GM12891 (cell line): ENCODE measurements around the gene IL1A. TPM values are rescaled to one million over a fixed set of nuclear protein-coding genes. Genes with fewer than 3 reads are reported as not detected.
"Not testable (repeated sequence)": the region's sequence is repeated elsewhere in the genome, so short reads cannot be mapped to it uniquely, and the experiment has no call there.

ENCODE experiments used
- DNase-seq: peaks from one replicate; pipeline ENCODE4 v3.0.0; 2011; ENCODE audit warnings: low spot score; ENCODE audit not compliant: insufficient read length
- FAIRE-seq: peaks from 2 replicates; lab custom pipeline; 2011; peaks lifted over from hg19 to GRCh38; lab: Jason Lieb, UNC
- PAX5 ChIP-seq: IDR thresholded peaks from 2 replicates; pipeline ENCODE4 v1.6.1; 2011; ENCODE audit warnings: low read length, moderate library complexity, mild to moderate bottlenecking; ENCODE audit not compliant: insufficient read depth, severe bottlenecking
- POLR2A ChIP-seq: IDR thresholded peaks from 2 replicates; pipeline ENCODE4 v1.6.1; 2011; ENCODE audit warnings: low read depth, low read length, control low read depth
- POLR2AphosphoS5 ChIP-seq: IDR thresholded peaks from 2 replicates; pipeline ENCODE4 v1.6.1; 2011; ENCODE audit warnings: low read depth, low read length, control low read depth
- POU2F2 ChIP-seq: IDR thresholded peaks from 2 replicates; pipeline ENCODE4 v1.6.1; 2011; ENCODE audit warnings: low read depth, mild to moderate bottlenecking, control low read depth, low read length, moderate library complexity
- SPI1 ChIP-seq: IDR thresholded peaks from 2 replicates; pipeline ENCODE4 v1.6.1; 2011; ENCODE audit warnings: low read depth, low read length, control low read depth
- TAF1 ChIP-seq: IDR thresholded peaks from 2 replicates; pipeline ENCODE4 v1.6.1; 2011; ENCODE audit warnings: low read depth, low read length, control low read depth
- polyA plus RNA-seq: library from polyadenylated mRNA; unstranded; fragments of >200 nt; gene quantifications from one replicate; pipeline ENCODE4 v1.2.1, GENCODE V29; 2012; ENCODE audit warnings: low read depth, missing spikeins, inconsistent platforms; ENCODE audit not compliant: missing spikeins

The IL1A gene, protein sequence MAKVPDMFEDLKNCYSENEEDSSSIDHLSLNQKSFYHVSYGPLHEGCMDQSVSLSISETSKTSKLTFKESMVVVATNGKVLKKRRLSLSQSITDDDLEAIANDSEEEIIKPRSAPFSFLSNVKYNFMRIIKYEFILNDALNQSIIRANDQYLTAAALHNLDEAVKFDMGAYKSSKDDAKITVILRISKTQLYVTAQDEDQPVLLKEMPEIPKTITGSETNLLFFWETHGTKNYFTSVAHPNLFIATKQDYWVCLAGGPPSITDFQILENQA
- polyA plus RNA-seq, result 1.1 TPM

- FAIRE-seq (no peak), DNase-seq (no peak)
- no peak for TF ChIP-seq POU2F2
These were observed at the start of gene IL1A for GRCh38 chr2:112784199-112785189. TSS of gene IL1A (minus strand) at chr2:112784493. CDS start at chr2:112783770, 723 bp downstream.

- FAIRE-seq (no peak), DNase-seq (no peak)
- TF ChIP-seq POLR2AphosphoS5, result no peak
- no peak for TF ChIP-seq POU2F2
- no peak for TF ChIP-seq PAX5
- TF ChIP-seq SPI1, result no peak
- TF ChIP-seq TAF1, result no peak
- TF ChIP-seq POLR2A, result no peak
These were observed 49.7 kb upstream of the IL1A start for GRCh38 chr2:112833976-112834375.

DNA sequence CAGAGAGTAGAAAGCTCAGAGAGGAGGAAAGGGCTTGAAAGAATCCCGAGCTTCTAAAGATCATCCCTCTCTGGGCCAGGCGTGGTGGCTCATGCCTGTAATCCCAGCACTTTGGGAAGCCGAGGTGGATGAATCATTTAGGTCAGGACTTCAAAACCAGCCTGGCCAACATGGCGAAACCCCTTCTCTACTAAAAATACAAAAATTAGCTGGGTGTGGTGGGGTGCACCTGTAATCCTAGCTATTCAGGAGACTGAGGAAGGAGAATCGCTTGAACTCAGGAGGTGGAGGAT, 49.3 kb upstream of the IL1A start:
- not testable (repeated sequence) for FAIRE-seq, DNase-seq

GRCh38 chr2:112832841-112833638, 48.7 kb upstream of the IL1A start:
- no peak for FAIRE-seq
- no peak for DNase-seq
- no peak for TF ChIP-seq PAX5
- no peak for TF ChIP-seq POLR2AphosphoS5
- TF ChIP-seq TAF1, result no peak
- TF ChIP-seq POLR2A, result no peak
- no peak for TF ChIP-seq SPI1
- TF ChIP-seq POU2F2, result no peak

- FAIRE-seq, result no peak
These were observed 47.9 kb upstream of the IL1A start for GRCh38 chr2:112831946-112832840.

GRCh38 chr2:112831513-112831845, 47.2 kb upstream of the IL1A start:
- FAIRE-seq, result no peak
- TF ChIP-seq POU2F2 (no peak), POLR2AphosphoS5 (no peak), PAX5 (no peak), TAF1 (no peak), POLR2A (no peak), SPI1 (no peak)
- no peak for DNase-seq

More at GRCh38 chr2:112831946-112832840, 47.9 kb upstream of the IL1A start:
- no peak for DNase-seq
- TF ChIP-seq POLR2A (no peak), SPI1 (no peak), POLR2AphosphoS5 (no peak), PAX5 (no peak), POU2F2 (no peak), TAF1 (no peak)

GRCh38 chr2:112830682-112831512, 46.6 kb upstream of the IL1A start:
- no peak for TF ChIP-seq POLR2AphosphoS5
- TF ChIP-seq TAF1, result no peak
- no peak for TF ChIP-seq SPI1
- no peak for TF ChIP-seq PAX5
- no peak for TF ChIP-seq POLR2A
- no peak for TF ChIP-seq POU2F2
- FAIRE-seq (no peak), DNase-seq (no peak)
